ENCODE data around the gene ATRNL1. TPM values are rescaled to one million over a fixed set of nuclear protein-coding genes. Genes with fewer than 3 reads are reported as not detected.
"Not testable (repeated sequence)": the region's sequence is repeated elsewhere in the genome, so short reads cannot be mapped to it uniquely, and the experiment has no call there.

ATRNL1 gene
- total RNA-seq, 4 donors from 2014 or later: 0.34 to 1.1 (median 0.55) TPM

DNA sequence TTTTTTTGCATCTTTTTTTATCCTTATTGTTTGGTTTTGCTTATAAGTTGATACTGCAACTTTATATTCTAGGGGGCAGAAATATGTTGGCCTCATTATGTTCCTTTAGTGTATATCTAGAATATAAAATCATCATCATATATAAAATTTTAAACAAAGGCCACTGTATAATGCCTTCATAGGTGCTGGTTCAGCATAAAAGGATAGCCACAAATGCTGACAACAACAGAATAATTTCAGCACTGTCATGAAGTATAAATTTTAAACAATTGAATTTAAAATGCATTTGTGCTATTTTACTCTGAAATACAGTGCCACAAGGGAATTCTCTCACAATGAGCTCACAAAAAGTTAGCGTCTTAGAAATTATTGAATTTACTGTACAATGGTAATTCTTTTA is 285.9 kb downstream of the ATRNL1 start:
- no peak for DNase-seq (ENCODE audit: low spot score in 2 of 2)
- 80 to 85% methylated on average over 1 of the region's 1 CpG for whole genome bisulfite sequencing, 2 donors
- H3K4me3 ChIP-seq (ENCODE audit: low read depth, poor library complexity, severe bottlenecking): no peak overlapping the region
- no peak for TF ChIP-seq POLR2A (IDR thresholded peaks at IDR 0.05)
- TF ChIP-seq, protein P1, sequence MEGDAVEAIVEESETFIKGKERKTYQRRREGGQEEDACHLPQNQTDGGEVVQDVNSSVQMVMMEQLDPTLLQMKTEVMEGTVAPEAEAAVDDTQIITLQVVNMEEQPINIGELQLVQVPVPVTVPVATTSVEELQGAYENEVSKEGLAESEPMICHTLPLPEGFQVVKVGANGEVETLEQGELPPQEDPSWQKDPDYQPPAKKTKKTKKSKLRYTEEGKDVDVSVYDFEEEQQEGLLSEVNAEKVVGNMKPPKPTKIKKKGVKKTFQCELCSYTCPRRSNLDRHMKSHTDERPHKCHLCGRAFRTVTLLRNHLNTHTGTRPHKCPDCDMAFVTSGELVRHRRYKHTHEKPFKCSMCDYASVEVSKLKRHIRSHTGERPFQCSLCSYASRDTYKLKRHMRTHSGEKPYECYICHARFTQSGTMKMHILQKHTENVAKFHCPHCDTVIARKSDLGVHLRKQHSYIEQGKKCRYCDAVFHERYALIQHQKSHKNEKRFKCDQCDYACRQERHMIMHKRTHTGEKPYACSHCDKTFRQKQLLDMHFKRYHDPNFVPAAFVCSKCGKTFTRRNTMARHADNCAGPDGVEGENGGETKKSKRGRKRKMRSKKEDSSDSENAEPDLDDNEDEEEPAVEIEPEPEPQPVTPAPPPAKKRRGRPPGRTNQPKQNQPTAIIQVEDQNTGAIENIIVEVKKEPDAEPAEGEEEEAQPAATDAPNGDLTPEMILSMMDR (IDR thresholded peaks at IDR 0.05): no peak
- intact Hi-C loops (cut with DNase I; ENCODE audit: low total_unique reads): no loop called here

DNA sequence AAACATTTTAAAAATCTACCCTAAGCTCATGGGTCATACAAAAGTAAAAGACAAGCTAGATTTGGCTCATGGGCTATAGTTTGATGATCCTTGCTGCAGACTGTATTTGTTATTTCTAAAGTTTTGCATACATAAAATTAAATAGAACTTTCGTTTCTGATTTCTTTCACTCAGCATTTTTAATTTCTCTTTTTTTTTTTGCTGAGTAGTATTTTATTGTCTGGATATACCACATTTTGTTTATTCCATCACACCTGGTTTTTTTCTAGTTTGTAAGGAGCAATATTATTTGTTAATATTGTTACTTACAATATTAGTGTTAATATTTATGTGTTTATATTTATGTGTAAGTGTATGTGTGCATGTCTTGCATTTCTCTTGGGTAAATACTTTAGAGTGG is 291.5 kb downstream of the ATRNL1 start:
- no peak overlapping the region for H3K4me3 ChIP-seq (ENCODE audit: low read depth, poor library complexity, severe bottlenecking)
- TF ChIP-seq POLR2A (IDR thresholded peaks at IDR 0.05): no peak
- TF ChIP-seq, protein P1 (IDR thresholded peaks at IDR 0.05): no peak
- DNase-seq (ENCODE audit: low spot score in 2 of 2): no peak
- WGBS, 2 donors: 76 to 78% methylated on average over 1 of the region's 1 CpG
- intact Hi-C loops (cut with DNase I; ENCODE audit: low total_unique reads): no loop called here

DNA sequence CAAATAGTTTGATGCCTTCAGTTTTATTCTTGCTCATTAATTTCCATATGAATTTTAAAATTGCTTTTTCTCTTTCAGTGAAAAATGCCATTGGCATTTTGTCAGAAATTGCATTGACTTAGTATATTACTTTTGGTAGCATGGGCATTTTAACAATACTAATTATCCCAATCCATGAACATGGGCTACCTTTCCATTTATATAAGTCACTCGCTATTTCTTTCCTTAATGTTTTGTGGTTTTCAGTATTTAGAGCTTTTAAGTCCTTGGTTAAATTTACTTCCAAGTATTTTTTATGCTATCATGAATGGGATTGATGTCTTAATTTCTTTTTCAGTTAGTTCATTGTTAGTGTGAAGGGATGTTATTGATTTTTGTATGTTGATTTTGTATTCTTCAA is 297.4 kb downstream of the ATRNL1 start:
- H3K4me3 ChIP-seq (ENCODE audit: low read depth, poor library complexity, severe bottlenecking): no peak overlapping the region
- no peak for DNase-seq (ENCODE audit: low spot score in 2 of 2)
- intact Hi-C loops (cut with DNase I; ENCODE audit: low total_unique reads): no loop called here
- TF ChIP-seq POLR2A (IDR thresholded peaks at IDR 0.05): no peak
- TF ChIP-seq, protein P1 (IDR thresholded peaks at IDR 0.05): no peak
- WGBS, 2 donors: 84 to 91% methylated on average over 1 of the region's 1 CpG

DNA sequence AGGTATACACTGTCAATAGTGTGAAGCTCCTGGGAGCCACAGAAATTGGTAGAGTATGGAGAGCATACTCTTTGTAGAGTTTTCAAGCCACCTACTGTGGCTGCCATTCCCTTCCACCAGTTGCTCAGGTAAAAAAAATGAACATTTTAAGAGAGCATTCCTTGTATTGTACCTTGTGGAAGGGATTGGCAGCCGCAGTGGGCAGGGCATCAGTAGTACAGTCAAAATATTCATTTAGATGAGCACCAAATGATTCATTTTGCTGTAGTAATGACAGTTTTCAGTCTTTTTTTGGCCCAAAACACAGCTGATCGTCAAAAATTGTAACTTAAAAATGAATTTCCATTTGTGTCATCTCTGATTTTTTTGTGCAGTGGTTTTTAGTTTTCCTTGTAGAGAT is 304.9 kb downstream of the ATRNL1 start:
- no peak for TF ChIP-seq POLR2A (IDR thresholded peaks at IDR 0.05)
- TF ChIP-seq, protein P1 (IDR thresholded peaks at IDR 0.05): no peak
- intact Hi-C loops (cut with DNase I; ENCODE audit: low total_unique reads): no loop called here
- WGBS, 2 donors: 96 to 98% methylated on average over 2 of the region's 2 CpGs
- no peak for DNase-seq (ENCODE audit: low spot score in 2 of 2)
- H3K4me3 ChIP-seq (ENCODE audit: low read depth, poor library complexity, severe bottlenecking): no peak overlapping the region

DNA sequence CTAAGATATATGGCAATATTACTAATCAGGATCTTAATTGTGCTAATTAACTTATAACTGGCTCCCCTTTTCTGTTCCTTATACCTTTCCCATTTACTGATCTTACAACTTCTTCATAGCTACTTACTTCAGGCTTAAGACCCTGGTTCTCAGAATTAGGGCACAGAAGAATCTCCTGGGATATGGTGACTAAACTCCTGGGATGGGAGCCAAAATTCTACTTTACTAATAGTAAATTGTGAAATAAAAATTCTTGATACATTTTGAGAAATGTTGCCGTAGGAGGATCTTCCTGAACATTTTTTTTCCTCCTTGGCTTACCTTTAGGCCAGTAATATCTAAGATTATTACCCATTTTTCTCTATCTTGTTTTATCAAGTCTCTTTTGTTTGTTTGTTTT is 309.5 kb downstream of the ATRNL1 start:
- TF ChIP-seq, protein P1 (IDR thresholded peaks at IDR 0.05): no peak
- TF ChIP-seq POLR2A (IDR thresholded peaks at IDR 0.05): no peak
- DNase-seq (ENCODE audit: low spot score in 2 of 2): no peak
- WGBS, 2 donors: 10 to 25% methylated on average over 1 of the region's 1 CpG
- H3K4me3 ChIP-seq (ENCODE audit: low read depth, poor library complexity, severe bottlenecking): no peak overlapping the region
- intact Hi-C loops (cut with DNase I; ENCODE audit: low total_unique reads): no loop called here

DNA sequence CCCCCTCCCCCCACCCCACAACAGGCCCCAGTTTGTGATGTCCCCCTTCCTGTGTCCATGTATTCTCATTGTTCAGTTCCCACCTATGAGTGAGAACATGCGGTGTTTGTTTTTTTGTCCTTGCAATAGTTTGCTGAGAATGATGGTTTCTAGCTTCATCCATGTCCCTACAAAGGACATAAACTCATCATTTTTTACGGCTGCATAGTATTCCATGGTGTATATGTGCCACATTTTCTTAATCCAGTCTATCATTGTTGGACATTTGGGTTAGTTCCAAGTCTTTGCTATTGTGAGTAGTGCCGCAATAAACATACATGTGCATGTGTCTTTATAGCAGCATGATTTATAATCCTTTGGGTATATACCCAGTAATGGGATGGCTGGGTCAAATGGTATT is 312.7 kb downstream of the ATRNL1 start:
- WGBS, 2 donors: 90 to 100% methylated on average over 3 of the region's 3 CpGs
- DNase-seq (ENCODE audit: low spot score in 2 of 2); intact Hi-C loops (cut with DNase I; ENCODE audit: low total_unique reads); H3K4me3 ChIP-seq (ENCODE audit: low read depth, poor library complexity, severe bottlenecking): not testable (repeated sequence)
